ENCODE measurements around the gene MFN2. TPM values are rescaled to one million over a fixed set of nuclear protein-coding genes. Genes with fewer than 3 reads are reported as not detected.
A peak's percentile ranks its signal among the peaks of the same experiment; 100 is the strongest.

MFN2 gene
- total and polyA plus RNA-seq, 2 donors, result 26.6 to 88.6 TPM

DNA sequence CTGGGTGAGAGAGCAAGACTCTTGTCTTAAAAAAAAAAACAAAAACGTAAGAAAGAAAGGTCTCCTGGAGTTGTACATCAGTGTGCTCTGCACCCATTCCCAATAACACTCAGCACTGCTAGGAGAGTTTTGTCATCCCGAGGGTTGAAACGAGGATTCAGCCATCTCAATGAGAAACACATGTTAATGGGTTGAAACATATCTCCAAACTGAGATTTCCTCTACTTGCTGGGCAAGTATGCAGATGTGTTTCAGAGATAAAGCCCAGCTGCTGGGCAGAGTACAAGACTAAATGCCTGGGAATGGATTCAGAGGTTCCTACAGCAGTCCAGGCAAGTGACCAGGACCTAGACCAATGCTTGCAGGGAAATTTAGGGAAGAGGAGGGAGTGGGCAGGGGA, 2.6 kb upstream of the MFN2 start:
- DNase-seq (ENCODE audit: extremely low spot score), result no peak
- no peaks in the 10 kb centered on the region for H3K4me1 ChIP-seq (ENCODE audit: insufficient read depth)
- no peaks in the 10 kb centered on the region for H3K36me3 ChIP-seq (ENCODE audit: insufficient read depth)
- 44% methylated on average over 3 of the region's 3 CpGs for WGBS
- H3K27ac ChIP-seq (ENCODE audit: low read depth), result no peak overlapping the region
- no peak overlapping the region for H3K4me3 ChIP-seq (ENCODE audit: low read depth, low read length)

GRCh38 chr1:11978301-11978700, 1.9 kb upstream of the MFN2 start:
- 86% methylated on average over 8 of the region's 8 CpGs for WGBS
- Histone ChIP-seq H3K4me3 (ENCODE audit: low read depth, low read length) (no peak overlapping the region), H3K4me1 (ENCODE audit: insufficient read depth) (no peaks in the 10 kb centered on the region), H3K27ac (ENCODE audit: low read depth) (no peak overlapping the region), H3K36me3 (ENCODE audit: insufficient read depth) (peaks cover under 1% of the 10 kb centered on the region)
- no peak for DNase-seq (ENCODE audit: extremely low spot score)

GRCh38 chr1:11979028-11979850, 1.0 kb upstream of the MFN2 start:
- Histone ChIP-seq H3K27ac (ENCODE audit: low read depth) (peak overlapping the region; percentile 51), H3K36me3 (ENCODE audit: insufficient read depth) (peaks cover 2% of the 10 kb centered on the region), H3K4me1 (ENCODE audit: insufficient read depth) (no peaks in the 10 kb centered on the region), H3K4me3 (ENCODE audit: low read depth, low read length) (peak overlapping the region; percentile 69)
- DNase-seq (ENCODE audit: extremely low spot score), result no peak
- WGBS, result 36% methylated on average over 29 of the region's 29 CpGs

GRCh38 chr1:11980676-11980972, 380 bp downstream of the MFN2 start:
- peaks cover 2% of the 10 kb centered on the region for H3K36me3 ChIP-seq (ENCODE audit: insufficient read depth)
- H3K4me1 ChIP-seq (ENCODE audit: insufficient read depth), result no peaks in the 10 kb centered on the region
- H3K27ac ChIP-seq (ENCODE audit: low read depth), result peak overlapping the region; percentile 94
- WGBS, result under 1% methylated on average over 12 of the region's 12 CpGs
- peak overlapping the region; percentile 69 for H3K4me3 ChIP-seq (ENCODE audit: low read depth, low read length)
- DNase-seq (ENCODE audit: extremely low spot score), result no peak

- no peak for DNase-seq (ENCODE audit: extremely low spot score)
- peaks cover 2% of the 10 kb centered on the region for H3K36me3 ChIP-seq (ENCODE audit: insufficient read depth)
- no peak overlapping the region for H3K4me3 ChIP-seq (ENCODE audit: low read depth, low read length)
- WGBS, result 87% methylated on average over 13 of the region's 13 CpGs
- no peaks in the 10 kb centered on the region for H3K4me1 ChIP-seq (ENCODE audit: insufficient read depth)
- H3K27ac ChIP-seq (ENCODE audit: low read depth), result no peak overlapping the region
Measured at GRCh38 chr1:11981378-11982009, 1.2 kb downstream of the MFN2 start.

GRCh38 chr1:11982010-11982392, 1.8 kb downstream of the MFN2 start:
- WGBS, result 88% methylated on average over 3 of the region's 3 CpGs
- no peak overlapping the region for H3K27ac ChIP-seq (ENCODE audit: low read depth)
- H3K4me1 ChIP-seq (ENCODE audit: insufficient read depth), result no peaks in the 10 kb centered on the region
- no peak for DNase-seq (ENCODE audit: extremely low spot score)
- H3K4me3 ChIP-seq (ENCODE audit: low read depth, low read length), result no peak overlapping the region
- H3K36me3 ChIP-seq (ENCODE audit: insufficient read depth), result peaks cover 2% of the 10 kb centered on the region

DNA sequence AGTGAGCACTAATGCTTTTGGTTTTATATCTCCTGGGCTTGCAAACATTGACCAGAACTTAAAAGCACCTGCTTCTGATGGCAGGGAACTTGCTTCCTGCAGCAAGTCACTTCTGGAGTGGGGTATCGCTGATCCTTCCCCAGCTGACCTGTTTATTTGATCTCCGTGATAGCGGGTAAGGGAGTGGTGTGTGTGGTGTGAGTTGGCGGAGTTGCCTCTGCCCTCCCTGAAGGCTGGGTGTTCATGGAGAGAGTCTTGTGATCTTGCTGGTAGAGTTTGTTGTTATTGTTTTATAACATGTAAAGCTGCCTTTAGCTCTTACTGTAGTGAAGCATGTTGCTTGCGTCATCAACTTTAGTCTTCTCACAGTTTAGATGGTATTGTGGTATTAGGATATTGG, 3.9 kb downstream of the MFN2 start:
- DNase-seq (ENCODE audit: extremely low spot score), result no peak
- WGBS, result 79% methylated on average over 5 of the region's 5 CpGs
- H3K4me3 ChIP-seq (ENCODE audit: low read depth, low read length), result no peak overlapping the region
- no peaks in the 10 kb centered on the region for H3K4me1 ChIP-seq (ENCODE audit: insufficient read depth)
- peaks cover 2% of the 10 kb centered on the region for H3K36me3 ChIP-seq (ENCODE audit: insufficient read depth)
- no peak overlapping the region for H3K27ac ChIP-seq (ENCODE audit: low read depth)

DNA sequence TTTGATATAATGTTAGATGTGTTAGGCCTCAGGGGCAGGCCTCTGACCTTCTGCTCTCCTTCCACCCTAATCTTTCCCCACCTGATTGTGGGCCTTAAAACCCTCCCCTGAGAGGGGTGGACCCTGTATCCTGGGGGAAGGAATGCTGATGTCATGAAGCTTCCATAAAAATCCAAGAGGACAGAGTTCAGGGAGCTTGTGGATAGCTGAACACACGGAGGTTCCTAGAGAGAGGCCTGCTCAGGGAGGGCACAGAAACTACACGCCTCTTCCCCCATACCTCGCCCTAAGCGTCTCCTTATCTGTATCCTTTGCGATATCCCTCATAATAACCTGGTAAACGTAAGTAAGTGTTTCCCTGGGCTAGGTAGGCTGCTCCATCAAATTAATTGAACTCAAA, 4.3 kb downstream of the MFN2 start:
- WGBS, result 85% methylated on average over 6 of the region's 6 CpGs
- DNase-seq (ENCODE audit: extremely low spot score), result no peak
- no peaks in the 10 kb centered on the region for H3K4me1 ChIP-seq (ENCODE audit: insufficient read depth)
- peaks cover 2% of the 10 kb centered on the region for H3K36me3 ChIP-seq (ENCODE audit: insufficient read depth)
- H3K4me3 ChIP-seq (ENCODE audit: low read depth, low read length), result no peak overlapping the region
- no peak overlapping the region for H3K27ac ChIP-seq (ENCODE audit: low read depth)

DNA sequence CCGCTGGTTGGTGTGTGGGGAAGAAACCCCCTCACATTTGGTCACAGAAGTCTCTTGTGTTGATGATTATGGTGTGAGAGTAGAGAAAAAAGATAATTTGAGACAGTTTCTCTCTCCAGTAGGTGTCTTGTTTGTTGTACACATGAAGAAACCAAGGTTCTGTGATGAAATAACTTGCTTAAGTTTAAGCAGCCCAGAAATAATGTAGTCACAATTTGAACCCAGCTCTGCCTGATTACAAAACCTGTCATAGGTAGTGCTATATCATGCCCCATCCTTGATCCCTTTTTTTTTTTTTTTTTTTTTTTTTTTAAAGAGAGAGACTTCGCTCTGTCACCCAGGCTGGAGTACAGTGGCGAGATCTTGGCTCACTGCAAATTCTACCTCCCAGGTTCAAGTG, 4.9 kb downstream of the MFN2 start:
- no peaks in the 10 kb centered on the region for H3K4me1 ChIP-seq (ENCODE audit: insufficient read depth)
- H3K4me3 ChIP-seq (ENCODE audit: low read depth, low read length), result no peak overlapping the region
- peaks cover 2% of the 10 kb centered on the region for H3K36me3 ChIP-seq (ENCODE audit: insufficient read depth)
- WGBS, result 67% methylated on average over 3 of the region's 3 CpGs
- H3K27ac ChIP-seq (ENCODE audit: low read depth), result no peak overlapping the region
- DNase-seq (ENCODE audit: extremely low spot score), result no peak

- DNase-seq (ENCODE audit: extremely low spot score), result no peak
- Histone ChIP-seq H3K27ac (ENCODE audit: low read depth) (no peak overlapping the region), H3K36me3 (ENCODE audit: insufficient read depth) (peaks cover 2% of the 10 kb centered on the region), H3K4me3 (ENCODE audit: low read depth, low read length) (no peak overlapping the region), H3K4me1 (ENCODE audit: insufficient read depth) (no peaks in the 10 kb centered on the region)
- 68% methylated on average over 7 of the region's 7 CpGs for WGBS
Measured at GRCh38 chr1:11985851-11986250, 5.6 kb downstream of the MFN2 start.

GRCh38 chr1:11989669-11990068, 9.4 kb downstream of the MFN2 start:
- no peak overlapping the region for H3K4me3 ChIP-seq (ENCODE audit: low read depth, low read length)
- H3K4me1 ChIP-seq (ENCODE audit: insufficient read depth), result no peaks in the 10 kb centered on the region
- H3K36me3 ChIP-seq (ENCODE audit: insufficient read depth), result peaks cover 2% of the 10 kb centered on the region
- H3K27ac ChIP-seq (ENCODE audit: low read depth), result no peak overlapping the region
- no peak for DNase-seq (ENCODE audit: extremely low spot score)
- WGBS, result 91% methylated on average over 7 of the region's 7 CpGs

- no peak overlapping the region for H3K4me3 ChIP-seq (ENCODE audit: low read depth, low read length)
- DNase-seq (ENCODE audit: extremely low spot score), result no peak
- H3K4me1 ChIP-seq (ENCODE audit: insufficient read depth), result no peaks in the 10 kb centered on the region
- no peak overlapping the region for H3K27ac ChIP-seq (ENCODE audit: low read depth)
- 82% methylated on average over 10 of the region's 10 CpGs for WGBS
- H3K36me3 ChIP-seq (ENCODE audit: insufficient read depth), result peaks cover 2% of the 10 kb centered on the region
Measured at GRCh38 chr1:11990303-11991032, 10.2 kb downstream of the MFN2 start.

- H3K27ac ChIP-seq (ENCODE audit: low read depth), result no peak overlapping the region
- H3K4me1 ChIP-seq (ENCODE audit: insufficient read depth), result no peaks in the 10 kb centered on the region
- no peak for DNase-seq (ENCODE audit: extremely low spot score)
- 90% methylated on average over 16 of the region's 16 CpGs for WGBS
- no peak overlapping the region for H3K4me3 ChIP-seq (ENCODE audit: low read depth, low read length)
- peaks cover 2% of the 10 kb centered on the region for H3K36me3 ChIP-seq (ENCODE audit: insufficient read depth)
Measured at GRCh38 chr1:11991969-11992676, 11.9 kb downstream of the MFN2 start.

Data from urinary bladder (tissue), 4 donors.